Caco-2 (cell line): ENCODE results near the gene OR4C46. TPM values are rescaled to one million over a fixed set of nuclear protein-coding genes. Genes with fewer than 3 reads are reported as not detected.

Source experiments
- BruUV-seq: library from RNA; stranded (reverse); fragments of 400-500 nt; replicated peaks from 2 replicates; lab custom pipeline; 2021; lab: Mats Ljungman, UMichigan
- CTCF ChIA-PET: fragments of 300-600 bp; sonication (Branson Sonifier 250); formaldehyde crosslinking; loops from one replicate; lab custom pipeline; 2022; ENCODE audit warnings: antibody characterized with exemption; lab: Charles Lee
- POLR2A ChIA-PET: fragments of 300-600 bp; sonication (Branson Sonifier 250); formaldehyde crosslinking; loops from one replicate; lab custom pipeline; 2022; ENCODE audit warnings: antibody characterized with exemption; lab: Charles Lee
- DNase-seq, 2 experiments: peaks; one replicate each; pipeline versions ENCODE4 v3.0.0 to v3.0.0-alpha.2; 2020 to 2022
- H3K27me3 ChIP-seq: replicated peaks from 2 replicates; pipeline ENCODE4 v1.6.0; 2011; ENCODE audit warnings: low read length; ENCODE audit not compliant: control insufficient read depth, insufficient read depth
- H3K36me3 ChIP-seq: 2 replicates; pipeline ENCODE4 v1.5.1; 2011; ENCODE audit warnings: low read length; ENCODE audit not compliant: control insufficient read depth, insufficient read depth
- H3K4me1 ChIP-seq: fragments of 250-450 bp; sonication (Bioruptor Pico); 2 replicates; pipeline ENCODE4 v1.5.1; 2020; ENCODE audit warnings: mild to moderate bottlenecking
- H3K4me3 ChIP-seq: 2 replicates; pipeline ENCODE4 v1.5.1; 2011; ENCODE audit warnings: low read depth, mild to moderate bottlenecking, control low read depth, low read length
- H3K9me3 ChIP-seq: fragments of 250-450 bp; sonication (Bioruptor Pico); 2 replicates; pipeline ENCODE4 v1.5.1; 2020; ENCODE audit warnings: mild to moderate bottlenecking, moderate library complexity
- H3K27ac Mint-ChIP-seq: one replicate; pipeline ENCODE4 v1.8.0; 2022; ENCODE audit warnings: mixed read lengths; ENCODE audit not compliant: unreplicated experiment
- H3K27me3 Mint-ChIP-seq: one replicate; pipeline ENCODE4 v1.8.0; 2022; ENCODE audit warnings: mixed read lengths; ENCODE audit not compliant: insufficient read depth, unreplicated experiment
- H3K36me3 Mint-ChIP-seq: one replicate; pipeline ENCODE4 v1.8.0; 2022; ENCODE audit warnings: mild to moderate bottlenecking, mixed read lengths; ENCODE audit not compliant: insufficient read depth, unreplicated experiment
- H3K4me1 Mint-ChIP-seq: one replicate; pipeline ENCODE4 v1.8.0; 2022; ENCODE audit warnings: low read depth, mixed read lengths; ENCODE audit not compliant: unreplicated experiment
- H3K4me3 Mint-ChIP-seq: one replicate; pipeline ENCODE4 v1.8.0; 2022; ENCODE audit warnings: mild to moderate bottlenecking, moderate library complexity, mixed read lengths; ENCODE audit not compliant: unreplicated experiment
- H3K9me3 Mint-ChIP-seq: one replicate; pipeline ENCODE4 v1.8.0; 2022; ENCODE audit warnings: mixed read lengths; ENCODE audit not compliant: unreplicated experiment
- intact Hi-C: fragments of 100-400 bp; cut with micrococcal nuclease; formaldehyde crosslinking; loops from one replicate; pipeline ENCODE4 v1.10.0; 2022; ENCODE audit not compliant: unreplicated experiment
- total RNA-seq: library from RNA; stranded (reverse); gene quantifications from 2 replicates; pipeline ENCODE4 v1.2.3, GENCODE V29; 2022
- TF ChIP-seq, protein P1 (sequence below), 2 experiments: fragments of 200-600 bp in 1 of 2; IDR thresholded peaks; 1 replicate in 1 of 2; 2 replicates in 1 of 2; pipeline versions ENCODE4 v1.5.1 to v1.8.0; 2011 to 2022; ENCODE audit warnings: antibody characterized with exemption in 1 of 2, control low read depth in 1 of 2, inconsistent platforms in 1 of 2, low read depth in 1 of 2, low read length in 1 of 2, mild to moderate bottlenecking in 1 of 2, moderate library complexity in 1 of 2; ENCODE audit not compliant: insufficient read depth in 1 of 2, severe bottlenecking in 1 of 2, unreplicated experiment in 1 of 2

OR4C46 gene
- total RNA-seq, 1 experiment from 2014 or later: not detected

GRCh38 chr11:54558407-54558806 lies 45.4 kb downstream of the OR4C46 start:
- H3K27ac Mint-ChIP-seq: no peak overlapping the region
- no peaks in the 10 kb centered on the region for H3K4me1 Mint-ChIP-seq
- BruUV-seq: no TSS peak
- H3K27me3 ChIP-seq: no peaks in the 10 kb centered on the region
- H3K36me3 Mint-ChIP-seq: no peaks in the 10 kb centered on the region
- no peak overlapping the region for H3K4me3 ChIP-seq
- peaks cover 42% of the 10 kb centered on the region for H3K9me3 Mint-ChIP-seq
- H3K4me3 Mint-ChIP-seq: no peak overlapping the region
- no peaks in the 10 kb centered on the region; the same call in 1 of the 2 replicates for H3K9me3 ChIP-seq
- intact Hi-C loops: no loop called here
- H3K27me3 Mint-ChIP-seq: no peaks in the 10 kb centered on the region
- H3K4me1 ChIP-seq: no peaks in the 10 kb centered on the region
- no peak for DNase-seq
- no peaks in the 10 kb centered on the region for H3K36me3 ChIP-seq
- ChIA-PET POLR2A (no interaction called here), CTCF (no interaction called here)
- TF ChIP-seq, protein P1, sequence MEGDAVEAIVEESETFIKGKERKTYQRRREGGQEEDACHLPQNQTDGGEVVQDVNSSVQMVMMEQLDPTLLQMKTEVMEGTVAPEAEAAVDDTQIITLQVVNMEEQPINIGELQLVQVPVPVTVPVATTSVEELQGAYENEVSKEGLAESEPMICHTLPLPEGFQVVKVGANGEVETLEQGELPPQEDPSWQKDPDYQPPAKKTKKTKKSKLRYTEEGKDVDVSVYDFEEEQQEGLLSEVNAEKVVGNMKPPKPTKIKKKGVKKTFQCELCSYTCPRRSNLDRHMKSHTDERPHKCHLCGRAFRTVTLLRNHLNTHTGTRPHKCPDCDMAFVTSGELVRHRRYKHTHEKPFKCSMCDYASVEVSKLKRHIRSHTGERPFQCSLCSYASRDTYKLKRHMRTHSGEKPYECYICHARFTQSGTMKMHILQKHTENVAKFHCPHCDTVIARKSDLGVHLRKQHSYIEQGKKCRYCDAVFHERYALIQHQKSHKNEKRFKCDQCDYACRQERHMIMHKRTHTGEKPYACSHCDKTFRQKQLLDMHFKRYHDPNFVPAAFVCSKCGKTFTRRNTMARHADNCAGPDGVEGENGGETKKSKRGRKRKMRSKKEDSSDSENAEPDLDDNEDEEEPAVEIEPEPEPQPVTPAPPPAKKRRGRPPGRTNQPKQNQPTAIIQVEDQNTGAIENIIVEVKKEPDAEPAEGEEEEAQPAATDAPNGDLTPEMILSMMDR (IDR thresholded peaks at IDR 0.05; ENCODE audit: insufficient read depth in 1 of 2, low read depth in 1 of 2, low read length in 1 of 2, severe bottlenecking in 1 of 2, unreplicated experiment in 1 of 2): no peak

Other genes with a start within 250 kb of the OR4C46 start
- not detected in 2 replicates for gene OR4A5, start 102.8 kb upstream of the OR4C46 start, total RNA-seq